Lower lobe of right lung (tissue), 2 donors: ENCODE measurements around the gene ELP5. TPM values are rescaled to one million over a fixed set of nuclear protein-coding genes. Genes with fewer than 3 reads are reported as not detected.
A peak's percentile ranks its signal among the peaks of the same experiment; 100 is the strongest.

Source experiments
- ATAC-seq, 2 donors: fragments of 200-7000 bp; cut with Tn5 transposase; one replicate each; pipeline ENCODE4 v1.9.1; 2020 to 2022; ENCODE audit warnings: mild to moderate bottlenecking in 2 of 2, moderate library complexity in 2 of 2
- DNase-seq: peaks from one replicate; pipeline ENCODE4 v3.0.0-alpha.2; 2020
- H3K27ac ChIP-seq: fragments of 200-600 bp; one replicate; pipeline ENCODE4 v1.8.0; 2022
- H3K27me3 ChIP-seq: fragments of 200-600 bp; one replicate; pipeline ENCODE4 v1.8.0; 2022; ENCODE audit warnings: low read depth
- H3K36me3 ChIP-seq: fragments of 200-600 bp; one replicate; pipeline ENCODE4 v1.8.0; 2022; ENCODE audit warnings: mild to moderate bottlenecking
- H3K4me1 ChIP-seq: fragments of 200-600 bp; one replicate; pipeline ENCODE4 v1.8.0; 2022
- H3K4me3 ChIP-seq: fragments of 200-600 bp; one replicate; pipeline ENCODE4 v1.8.0; 2022; ENCODE audit warnings: mild to moderate bottlenecking
- H3K9me3 ChIP-seq: fragments of 200-600 bp; one replicate; pipeline ENCODE4 v1.8.0; 2022
- CTCF ChIP-seq: fragments of 200-600 bp; IDR thresholded peaks from one replicate; pipeline ENCODE4 v1.8.0; 2022; ENCODE audit warnings: antibody characterized with exemption, mild to moderate bottlenecking
- intact Hi-C: fragments of 100-400 bp; cut with DNase I; formaldehyde crosslinking; loops from one replicate; pipeline ENCODE4 v1.11.0; 2022
- total RNA-seq: library from RNA; stranded (reverse); fragmentation: NEBNext Ultra II Directional; extraction: Animal tissue kit (Norgen Biotek cat#: 25700); gene quantifications from one replicate; pipeline ENCODE4 v1.2.1, GENCODE V29; 2021
- donor health status: DM: no; HTN: yes; CAD: no; lungs with severe emphysema.

Gene ELP5
- total RNA-seq, 1 donor from 2014 or later = 33.2 TPM

DNA sequence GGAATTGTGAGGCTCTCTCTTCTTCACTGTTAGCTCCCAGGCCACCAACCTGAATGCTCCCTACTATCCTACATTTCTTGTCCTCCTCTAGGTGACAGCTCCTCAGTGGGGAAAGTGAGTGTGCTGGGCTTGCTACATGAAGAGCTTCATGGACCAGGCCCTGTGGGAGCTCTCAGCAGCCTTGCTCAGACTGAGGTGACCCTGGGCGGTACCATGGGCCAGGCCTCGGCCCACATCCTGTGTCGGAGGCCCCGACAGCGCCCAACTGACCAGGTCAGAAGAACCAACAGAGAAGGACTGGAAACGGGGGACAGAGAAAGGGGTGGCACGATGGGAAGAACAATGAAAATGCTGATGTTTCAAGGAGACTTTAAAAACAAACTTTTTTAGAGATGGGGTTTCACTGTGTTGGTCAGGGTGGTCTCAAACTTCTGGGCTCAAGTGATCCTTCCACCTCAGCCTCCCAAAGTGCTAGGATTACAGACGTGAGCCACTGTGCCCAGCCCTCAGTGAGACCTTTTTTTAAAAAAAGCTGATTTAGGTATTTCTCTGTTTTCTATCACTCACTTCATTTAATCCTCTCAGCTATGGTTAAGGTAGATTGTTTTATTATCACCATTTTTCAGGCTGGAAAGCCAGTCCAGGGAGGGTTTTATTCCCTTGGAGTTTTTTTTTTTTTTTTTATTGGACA, 4.9 kb downstream of the ELP5 start:
- Histone ChIP-seq H3K27me3 (peaks cover 9% of the 10 kb centered on the region), H3K27ac (no peak overlapping the region), H3K36me3 (peaks cover 55% of the 10 kb centered on the region), H3K9me3 (no peaks in the 10 kb centered on the region), H3K4me3 (no peak overlapping the region), H3K4me1 (peaks cover 40% of the 10 kb centered on the region)
- DNase-seq = no peak
- no peak for ATAC-seq
- intact Hi-C loops = no loop called here
- TF ChIP-seq CTCF = no peak

DNA sequence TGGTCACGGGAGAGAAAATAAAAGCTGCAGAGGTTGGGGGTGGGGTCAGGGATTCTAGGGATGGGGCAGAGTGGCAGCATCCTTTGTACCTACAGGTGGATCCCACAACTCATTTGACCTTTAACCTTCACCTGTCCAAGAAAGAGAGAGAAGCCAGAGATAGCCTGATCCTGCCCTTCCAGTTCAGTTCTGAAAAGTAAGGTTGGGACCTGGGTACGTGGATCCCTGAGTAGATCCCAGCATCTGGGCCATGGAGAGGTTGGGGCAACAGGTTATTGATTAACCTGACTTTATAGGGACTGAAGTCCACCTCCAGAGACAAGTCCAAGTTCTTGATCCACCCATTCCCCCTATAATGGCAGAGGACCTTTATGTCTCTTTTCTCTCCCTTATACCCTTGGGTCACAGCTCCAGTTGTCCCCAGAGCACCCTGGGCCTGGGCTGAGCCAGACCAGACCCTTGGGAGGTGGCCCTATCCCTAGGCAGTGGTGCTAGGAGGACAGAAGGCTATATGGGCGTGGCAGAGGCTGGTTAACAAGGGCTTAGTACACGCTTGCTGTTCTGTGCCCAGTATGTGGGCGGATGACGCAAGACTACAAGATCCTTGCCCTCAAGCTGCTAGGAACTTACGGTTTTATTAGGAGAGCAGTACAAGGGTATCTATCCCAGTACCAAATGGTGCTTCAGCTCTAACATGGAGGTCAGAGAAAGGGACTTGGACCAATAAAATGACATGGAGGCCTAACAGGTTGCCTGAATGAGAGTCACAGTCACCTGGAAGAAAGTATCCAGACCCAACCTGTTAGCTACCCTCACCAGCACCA, 6.9 kb downstream of the ELP5 start:
- Histone ChIP-seq H3K4me3 (no peak overlapping the region), H3K36me3 (peaks cover 53% of the 10 kb centered on the region), H3K27me3 (peaks cover 21% of the 10 kb centered on the region), H3K27ac (no peak overlapping the region), H3K4me1 (peaks cover 49% of the 10 kb centered on the region), H3K9me3 (no peaks in the 10 kb centered on the region)
- DNase-seq (peak; percentile 89), ATAC-seq (peak; percentile 34 to 42)
- TF ChIP-seq CTCF = no peak
- intact Hi-C loops = no loop called here

DNA sequence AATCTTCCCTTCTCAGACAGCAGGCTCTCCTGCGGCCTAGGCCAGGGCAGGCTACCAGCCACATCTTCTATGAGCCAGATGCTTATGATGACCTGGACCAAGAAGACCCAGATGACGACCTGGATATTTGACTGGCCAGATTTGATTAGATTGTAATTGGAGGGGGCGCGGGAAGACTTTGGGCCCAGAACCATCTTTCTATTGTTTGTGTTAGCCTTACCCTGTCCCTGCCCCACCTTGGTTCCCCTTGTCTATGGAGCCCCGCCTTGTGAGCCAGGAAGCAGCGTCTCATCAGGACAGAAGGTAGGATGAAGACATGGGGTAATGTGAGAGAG, 7.5 kb downstream of the ELP5 start:
- Histone ChIP-seq H3K4me3 (no peak overlapping the region), H3K27me3 (peaks cover 21% of the 10 kb centered on the region), H3K36me3 (peaks cover 47% of the 10 kb centered on the region), H3K4me1 (peaks cover 52% of the 10 kb centered on the region), H3K27ac (no peak overlapping the region), H3K9me3 (no peaks in the 10 kb centered on the region)
- DNase-seq = no peak
- TF ChIP-seq CTCF = no peak
- intact Hi-C loops = no loop called here
- no peak for ATAC-seq

GRCh38 chr17:7260151-7260550, 8.1 kb downstream of the ELP5 start:
- DNase-seq (no peak), ATAC-seq (no peak)
- Histone ChIP-seq H3K4me3 (peak overlapping the region; percentile 67), H3K4me1 (peaks cover 52% of the 10 kb centered on the region), H3K9me3 (no peaks in the 10 kb centered on the region), H3K27me3 (peaks cover 21% of the 10 kb centered on the region), H3K27ac (peak overlapping the region; percentile 88), H3K36me3 (peaks cover 41% of the 10 kb centered on the region)
- intact Hi-C loops = no loop called here
- TF ChIP-seq CTCF = no peak

DNA sequence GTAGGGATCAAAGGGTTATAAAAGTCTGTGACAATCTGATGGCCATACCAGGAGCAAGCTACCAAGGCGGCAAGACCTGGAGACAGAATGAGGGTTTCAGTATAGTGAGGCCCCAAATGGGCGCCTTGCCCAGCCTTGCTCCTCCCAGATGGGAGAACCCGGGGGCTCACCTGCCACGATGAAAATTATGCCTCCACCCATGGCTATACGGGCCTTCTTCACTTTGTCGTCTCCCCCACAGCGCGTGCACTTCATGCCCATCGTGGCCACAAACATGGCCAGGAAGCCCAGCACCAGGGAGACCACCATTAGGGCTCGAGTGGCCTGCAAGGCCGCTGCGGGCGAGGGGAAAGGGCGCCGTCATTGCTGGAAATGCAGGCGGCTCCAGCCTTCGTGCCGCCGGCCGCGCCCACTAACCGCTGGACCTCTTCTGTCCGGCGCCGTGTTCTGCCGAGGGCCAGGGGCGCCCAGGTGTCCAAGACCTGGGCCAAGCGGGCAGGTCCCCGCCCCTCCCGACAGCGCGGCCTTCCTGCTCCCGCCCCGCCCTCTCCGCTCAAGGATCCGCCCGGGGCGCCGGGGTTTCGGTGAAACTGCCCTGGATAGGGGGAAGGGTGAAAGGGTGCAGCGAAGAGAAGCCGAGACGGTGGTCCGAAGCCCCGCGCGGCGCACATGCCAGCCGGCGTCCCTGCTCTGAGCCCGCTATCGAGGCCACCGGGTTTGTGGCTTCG, 8.8 kb downstream of the ELP5 start:
- Histone ChIP-seq H3K27me3 (peaks cover 21% of the 10 kb centered on the region), H3K36me3 (peaks cover 34% of the 10 kb centered on the region), H3K9me3 (no peaks in the 10 kb centered on the region), H3K27ac (peak overlapping the region; percentile 88), H3K4me1 (peaks cover 52% of the 10 kb centered on the region), H3K4me3 (peak overlapping the region; percentile 67)
- TF ChIP-seq CTCF = no peak
- ATAC-seq (peak; percentile 80 to 82), DNase-seq (peak; percentile 89)
- intact Hi-C loops = no loop called here
